ENCODE results near the gene FBXO34.

The FBXO34 gene

DNA sequence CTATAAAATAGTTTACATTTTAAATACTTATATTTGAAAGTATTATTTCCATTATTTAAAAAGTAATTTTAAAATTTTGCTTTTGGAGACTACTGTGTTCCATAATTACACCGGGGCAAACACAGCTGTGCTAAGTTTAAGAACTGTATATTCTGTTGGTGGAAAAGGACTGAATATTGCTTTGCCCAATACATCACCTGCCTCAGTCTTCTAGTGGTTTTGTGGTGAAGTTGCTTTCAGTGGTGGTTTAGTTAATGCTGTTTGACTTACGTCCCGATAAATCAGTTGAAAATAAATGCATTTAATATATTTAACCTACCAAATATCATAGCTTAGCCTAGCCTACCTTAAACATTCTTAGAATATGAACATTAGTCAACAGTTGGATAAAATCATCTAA is 23.4 kb downstream of the FBXO34 start:
- H3K4me3 ChIP-seq (ENCODE audit: low read depth, low read length) = no peak overlapping the region
- no peak for DNase-seq (ENCODE audit: low read depth)
- TF ChIP-seq, protein P1, sequence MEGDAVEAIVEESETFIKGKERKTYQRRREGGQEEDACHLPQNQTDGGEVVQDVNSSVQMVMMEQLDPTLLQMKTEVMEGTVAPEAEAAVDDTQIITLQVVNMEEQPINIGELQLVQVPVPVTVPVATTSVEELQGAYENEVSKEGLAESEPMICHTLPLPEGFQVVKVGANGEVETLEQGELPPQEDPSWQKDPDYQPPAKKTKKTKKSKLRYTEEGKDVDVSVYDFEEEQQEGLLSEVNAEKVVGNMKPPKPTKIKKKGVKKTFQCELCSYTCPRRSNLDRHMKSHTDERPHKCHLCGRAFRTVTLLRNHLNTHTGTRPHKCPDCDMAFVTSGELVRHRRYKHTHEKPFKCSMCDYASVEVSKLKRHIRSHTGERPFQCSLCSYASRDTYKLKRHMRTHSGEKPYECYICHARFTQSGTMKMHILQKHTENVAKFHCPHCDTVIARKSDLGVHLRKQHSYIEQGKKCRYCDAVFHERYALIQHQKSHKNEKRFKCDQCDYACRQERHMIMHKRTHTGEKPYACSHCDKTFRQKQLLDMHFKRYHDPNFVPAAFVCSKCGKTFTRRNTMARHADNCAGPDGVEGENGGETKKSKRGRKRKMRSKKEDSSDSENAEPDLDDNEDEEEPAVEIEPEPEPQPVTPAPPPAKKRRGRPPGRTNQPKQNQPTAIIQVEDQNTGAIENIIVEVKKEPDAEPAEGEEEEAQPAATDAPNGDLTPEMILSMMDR (IDR thresholded peaks at IDR 0.05; ENCODE audit: insufficient read depth, low read depth, low read length, missing control alignments) = no peak

DNA sequence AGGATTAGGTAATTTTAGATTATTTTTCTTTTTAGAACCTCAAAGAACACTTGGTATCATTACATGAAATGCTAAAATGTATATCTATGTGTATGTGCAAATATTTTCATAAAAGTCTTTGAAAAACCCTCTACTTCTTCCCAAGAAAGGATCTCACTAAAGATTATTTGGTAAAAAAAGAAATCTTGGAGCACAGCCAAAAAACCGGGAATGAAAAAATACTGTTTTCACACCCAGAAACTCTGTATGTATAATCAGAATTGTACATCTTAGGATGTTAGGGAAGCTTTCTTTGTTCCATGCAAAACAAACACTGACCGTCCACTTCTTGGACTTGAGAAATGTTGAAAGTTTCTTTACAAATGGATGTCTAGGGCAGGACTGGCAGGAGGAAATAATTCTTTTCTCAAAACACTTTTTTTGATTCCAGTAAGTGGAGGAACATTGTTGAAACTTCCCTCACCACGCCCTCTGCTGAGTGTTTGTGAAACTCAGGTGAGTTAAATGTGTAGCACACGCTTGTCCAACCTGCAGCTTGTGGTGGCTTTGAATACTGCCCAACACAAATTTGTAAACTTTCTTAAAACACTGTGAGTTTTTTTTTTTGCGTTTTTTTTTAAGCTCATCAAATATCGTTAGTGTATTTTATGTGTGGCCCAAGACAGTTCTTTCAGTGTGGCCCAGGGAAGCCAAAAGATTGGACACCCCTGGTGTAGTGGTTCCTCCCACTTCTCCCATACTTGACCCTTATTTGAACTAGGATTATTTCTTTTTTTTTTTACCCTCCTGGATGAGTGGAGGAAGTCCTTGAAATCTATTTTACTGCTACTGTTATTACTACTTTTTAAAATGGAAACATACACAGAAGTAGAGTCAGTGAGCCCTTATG is 26.6 kb downstream of the FBXO34 start:
- H3K4me3 ChIP-seq (ENCODE audit: low read depth, low read length) = no peak overlapping the region
- peak; percentile 69 for DNase-seq (ENCODE audit: low read depth)
- TF ChIP-seq, protein P1 (IDR thresholded peaks at IDR 0.05; ENCODE audit: insufficient read depth, low read depth, low read length, missing control alignments) = no peak

DNA sequence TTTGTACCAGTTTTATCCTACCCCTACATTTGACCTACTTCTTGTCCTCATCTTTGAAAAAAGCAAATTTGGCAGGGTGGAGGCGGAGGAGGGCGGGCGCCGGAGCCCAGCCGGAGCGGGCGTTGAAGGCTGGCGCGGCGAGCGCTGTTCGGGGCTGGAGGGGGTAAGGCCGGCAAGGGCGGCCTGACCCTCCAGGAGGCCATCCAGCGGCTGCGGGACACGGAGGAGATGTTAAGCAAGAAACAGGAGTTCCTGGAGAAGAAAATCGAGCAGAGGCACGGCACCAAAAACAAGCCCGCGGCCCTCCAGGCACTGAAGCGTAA is 27.2 kb downstream of the FBXO34 start:
- no peak for DNase-seq (ENCODE audit: low read depth)
- no peak overlapping the region for H3K4me3 ChIP-seq (ENCODE audit: low read depth, low read length)
- TF ChIP-seq, protein P1 (IDR thresholded peaks at IDR 0.05; ENCODE audit: insufficient read depth, low read depth, low read length, missing control alignments) = no peak

DNA sequence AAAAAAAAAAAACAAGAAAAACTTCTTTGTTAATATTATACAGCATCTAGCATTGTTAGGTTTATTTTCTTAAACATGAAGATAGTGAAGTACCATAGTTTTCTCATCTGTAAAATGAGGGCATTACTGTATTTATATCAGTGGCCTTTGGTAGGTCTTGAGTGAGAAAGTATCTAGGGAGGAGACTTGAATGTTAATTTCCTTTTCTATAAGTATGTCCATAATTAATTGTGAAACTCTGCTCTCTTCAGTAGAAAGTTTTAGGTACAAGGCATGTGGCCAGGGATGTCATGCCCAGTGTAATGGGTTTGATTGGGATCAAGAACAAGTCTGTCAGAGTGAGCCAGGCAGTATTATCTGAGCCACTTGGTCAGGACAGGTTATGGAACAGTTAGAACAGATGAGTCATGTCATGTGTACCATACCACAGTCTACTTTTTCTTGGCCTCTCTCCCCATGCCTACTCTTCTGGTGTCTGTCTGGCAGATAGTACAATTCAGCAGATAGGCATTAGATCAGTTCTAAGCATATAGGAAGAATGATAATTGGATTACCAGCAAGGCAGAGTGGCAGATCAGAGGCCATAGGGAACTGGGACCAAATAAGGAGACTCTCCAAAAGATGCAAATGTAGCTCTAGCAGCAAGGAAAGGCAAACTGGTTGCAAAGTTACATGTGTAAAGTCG is 30.4 kb downstream of the FBXO34 start:
- DNase-seq (ENCODE audit: low read depth) = peak; percentile 18
- H3K4me3 ChIP-seq (ENCODE audit: low read depth, low read length) = no peak overlapping the region
- TF ChIP-seq, protein P1 (IDR thresholded peaks at IDR 0.05; ENCODE audit: insufficient read depth, low read depth, low read length, missing control alignments) = no peak

DNA sequence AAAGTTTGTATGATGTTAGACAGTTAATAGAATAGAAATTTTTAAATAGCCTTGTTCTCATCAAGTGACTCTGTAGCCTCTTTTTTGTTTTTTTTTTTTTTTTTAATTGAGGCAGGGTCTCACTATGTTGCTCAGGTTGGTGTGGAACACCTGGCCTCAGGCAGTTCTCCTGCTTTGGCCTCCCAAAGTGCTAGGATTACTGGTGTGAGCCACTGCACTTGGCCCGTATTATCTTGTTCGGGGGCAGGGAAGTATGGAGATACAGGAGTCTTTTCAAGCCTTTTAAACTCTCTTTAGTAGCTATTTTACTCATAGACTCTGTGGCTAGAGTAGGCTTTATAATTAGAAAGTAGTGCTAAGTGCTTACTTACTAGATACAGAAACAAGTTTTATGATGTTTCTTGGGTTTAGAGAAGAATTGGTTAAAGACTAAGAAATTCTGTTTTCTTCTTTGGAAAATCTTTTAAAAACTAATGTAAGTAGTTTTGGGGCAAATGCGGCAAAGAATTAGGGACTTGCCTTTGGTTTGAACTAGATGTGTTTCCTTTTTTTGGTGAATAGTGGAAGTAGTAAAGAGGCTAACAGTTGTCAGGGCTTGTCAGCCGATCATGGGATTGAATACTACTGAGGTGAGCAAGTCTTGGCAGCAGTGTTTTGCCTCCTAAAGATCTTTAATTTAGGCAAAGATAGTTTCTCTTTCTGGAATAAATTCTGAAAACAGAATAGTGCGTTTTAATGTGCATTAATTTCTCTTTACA is 31.3 kb downstream of the FBXO34 start:
- TF ChIP-seq, protein P1 (IDR thresholded peaks at IDR 0.05; ENCODE audit: insufficient read depth, low read depth, low read length, missing control alignments) = no peak
- H3K4me3 ChIP-seq (ENCODE audit: low read depth, low read length) = no peak overlapping the region
- DNase-seq (ENCODE audit: low read depth) = no peak

DNA sequence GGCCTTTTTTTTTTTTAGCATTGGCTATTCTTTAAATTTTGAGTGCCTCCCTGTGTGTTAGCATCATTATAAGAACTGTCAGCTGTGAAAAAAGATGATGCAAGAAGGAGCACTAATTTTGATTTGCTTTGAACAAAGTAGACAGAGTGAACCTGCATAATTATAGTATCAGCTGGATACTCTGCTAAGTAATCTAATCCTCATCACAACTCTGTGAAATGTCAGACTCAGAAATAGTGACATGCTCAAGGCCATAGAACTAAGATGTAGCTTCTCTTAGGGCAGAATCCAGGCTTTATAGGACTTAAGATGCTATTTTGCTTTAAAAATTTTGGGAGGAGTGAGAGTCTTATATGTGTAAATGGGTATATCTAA is 31.9 kb downstream of the FBXO34 start:
- TF ChIP-seq, protein P1 (IDR thresholded peaks at IDR 0.05; ENCODE audit: insufficient read depth, low read depth, low read length, missing control alignments) = no peak
- no peak overlapping the region for H3K4me3 ChIP-seq (ENCODE audit: low read depth, low read length)
- DNase-seq (ENCODE audit: low read depth) = no peak

Measured in GM12865 (cell line).